SK-N-SH (cell line): ENCODE measurements around the gene UVRAG. TPM values are rescaled to one million over a fixed set of nuclear protein-coding genes. Genes with fewer than 3 reads are reported as not detected.

ENCODE experiments used
- CTCF ChIA-PET: fragments of 300-600, 350-600 bp; formaldehyde crosslinking; extraction: SDS; loops from one replicate; lab custom pipeline; 2021; lab: Yijun Ruan, JAX
- POLR2A ChIA-PET: fragments of 350-600 bp; sonication (Branson Sonifier 250); formaldehyde crosslinking; extraction: SDS; loops from one replicate; lab custom pipeline; 2020; ENCODE audit warnings: antibody characterized with exemption, inconsistent platforms; lab: Yijun Ruan, JAX
- DNase-seq: peaks from one replicate; pipeline ENCODE4 v3.0.0; 2012
- H2AFZ ChIP-seq: fragments of 200-600 bp; sonication (generic); 2 replicates; pipeline ENCODE4 v1.8.1; 2016; ENCODE audit warnings: antibody characterized with exemption, mild to moderate bottlenecking, low read depth
- H3F3A ChIP-seq: fragments of 200-600 bp; sonication (generic); replicated peaks from 2 replicates; pipeline ENCODE3; 2016; ENCODE audit warnings: antibody characterized with exemption, mild to moderate bottlenecking; ENCODE audit not compliant: insufficient read depth
- H3K27ac ChIP-seq, 2 experiments: fragments of 200-500 bp in 1 of 2; fragments of 200-600 bp in 1 of 2; sonication (Bioruptor generic) in 1 of 2; sonication (generic), shearing (Covaris generic) in 1 of 2; 2 replicates each; pipeline versions ENCODE4 v1.5.1 to v1.6.1; 2014 to 2016; ENCODE audit warnings: low read depth in 2 of 2, inconsistent platforms in 1 of 2, low read length in 1 of 2, mild to moderate bottlenecking in 1 of 2, mixed read lengths in 1 of 2
- H3K27me3 ChIP-seq: fragments of 200-600 bp; sonication (generic), shearing (Covaris generic); 2 replicates; pipeline ENCODE4 v1.6.1; 2016; ENCODE audit warnings: mixed run types; ENCODE audit not compliant: insufficient read depth
- H3K36me3 ChIP-seq, 2 experiments: fragments of 200-500 bp in 1 of 2; fragments of 200-600 bp in 1 of 2; sonication (Bioruptor generic) in 1 of 2; sonication (generic) in 1 of 2; replicated peaks in 1 of 2; 2 replicates each; pipeline versions ENCODE3 to v1.5.1; 2014 to 2016; ENCODE audit warnings: low read length in 1 of 2, mild to moderate bottlenecking in 1 of 2; ENCODE audit not compliant: insufficient read depth in 2 of 2, control insufficient read depth in 1 of 2
- H3K4me1 ChIP-seq, 2 experiments: fragments of 200-500 bp in 1 of 2; fragments of 200-600 bp in 1 of 2; sonication (Bioruptor generic) in 1 of 2; sonication (generic), shearing (Covaris generic) in 1 of 2; 2 replicates each; pipeline versions ENCODE4 v1.5.1 to v1.6.1; 2014 to 2016; ENCODE audit warnings: low read depth in 1 of 2, low read length in 1 of 2, mixed run types in 1 of 2; ENCODE audit not compliant: insufficient read depth in 2 of 2, control insufficient read depth in 1 of 2
- H3K4me2 ChIP-seq: fragments of 200-600 bp; sonication (generic), shearing (Covaris generic); 2 replicates; pipeline ENCODE4 v1.6.1; 2017; ENCODE audit warnings: mixed run types
- H3K4me3 ChIP-seq, 2 experiments: fragments of 200-500 bp in 1 of 2; fragments of 200-600 bp in 1 of 2; sonication (Bioruptor generic) in 1 of 2; sonication (generic), shearing (Covaris generic) in 1 of 2; 2 replicates each; pipeline versions ENCODE4 v1.5.1 to v1.8.1; 2014 to 2016; ENCODE audit warnings: low read depth in 2 of 2, inconsistent platforms in 1 of 2, low read length in 1 of 2, mild to moderate bottlenecking in 1 of 2, mixed read lengths in 1 of 2, moderate library complexity in 1 of 2
- H3K79me2 ChIP-seq: fragments of 200-600 bp; sonication (generic); 2 replicates; pipeline ENCODE4 v1.8.1; 2017; ENCODE audit warnings: mild to moderate bottlenecking; ENCODE audit not compliant: insufficient read depth
- H3K9ac ChIP-seq: fragments of 200-600 bp; sonication (generic); 2 replicates; pipeline ENCODE4 v1.6.1; 2017; ENCODE audit warnings: mixed run types
- H3K9me2 ChIP-seq: fragments of 200-600 bp; sonication (generic); 2 replicates; pipeline ENCODE4 v1.6.1; 2017; ENCODE audit warnings: mixed run types
- H3K9me3 ChIP-seq: fragments of 200-600 bp; sonication (generic); 2 replicates; pipeline ENCODE4 v1.6.1; 2017; ENCODE audit warnings: mixed run types, mild to moderate bottlenecking, moderate library complexity
- H4K20me1 ChIP-seq: fragments of 200-600 bp; sonication (generic); 2 replicates; pipeline ENCODE4 v1.6.1; 2017; ENCODE audit warnings: mild to moderate bottlenecking, mixed run types; ENCODE audit not compliant: insufficient read depth
- ELF1 ChIP-seq: IDR thresholded peaks from 2 replicates; pipeline ENCODE4 v1.4.0; 2012
- EP300 ChIP-seq, 2 experiments: IDR thresholded peaks; 2 replicates each; pipeline versions ENCODE4 v1.4.0 to v1.6.1; 2012; ENCODE audit warnings: borderline replicate concordance in 1 of 2, low read depth in 1 of 2, low read length in 1 of 2
- FOSL2 ChIP-seq: IDR thresholded peaks from 2 replicates; pipeline ENCODE4 v1.4.0; 2012; ENCODE audit warnings: low read depth, mild to moderate bottlenecking, moderate library complexity, borderline replicate concordance
- FOXJ3 ChIP-seq: sonication (generic); formaldehyde crosslinking; IDR thresholded peaks from 2 replicates; pipeline ENCODE4 v1.5.1; 2020; ENCODE audit warnings: mild to moderate bottlenecking, missing genetic modification reagents
- GABPA ChIP-seq: IDR thresholded peaks from 2 replicates; pipeline ENCODE4 v1.4.0; 2012; ENCODE audit warnings: low read depth, mild to moderate bottlenecking
- JUND ChIP-seq: IDR thresholded peaks from 2 replicates; pipeline ENCODE4 v1.4.0; 2012
- MXI1 ChIP-seq: IDR thresholded peaks from 2 replicates; pipeline ENCODE4 v1.6.1; 2012; ENCODE audit warnings: mild to moderate bottlenecking, low read depth, low read length, improper control_type of control experiment
- NFIC ChIP-seq: IDR thresholded peaks from 2 replicates; pipeline ENCODE4 v1.4.0; 2012; ENCODE audit warnings: borderline replicate concordance
- NRF1 ChIP-seq: IDR thresholded peaks from 2 replicates; pipeline ENCODE4 v1.6.1; 2012; ENCODE audit warnings: low read depth, mild to moderate bottlenecking, low read length
- POLR2AphosphoS5 ChIP-seq: IDR thresholded peaks from 2 replicates; pipeline ENCODE4 v1.6.1; 2012; ENCODE audit warnings: low read depth, low read length
- RAD21 ChIP-seq: IDR thresholded peaks from 2 replicates; pipeline ENCODE4 v1.6.1; 2012; ENCODE audit warnings: mild to moderate bottlenecking, low read length
- RCOR1 ChIP-seq: fragments of 150-350 bp; IDR thresholded peaks from 2 replicates; pipeline ENCODE4 v1.6.1; 2017; ENCODE audit warnings: antibody characterized with exemption, low read length
- RFX5 ChIP-seq: IDR thresholded peaks from 2 replicates; pipeline ENCODE4 v1.6.1; 2012; ENCODE audit warnings: mild to moderate bottlenecking, improper control_type of control experiment, low read length
- SMC3 ChIP-seq: IDR thresholded peaks from 2 replicates; pipeline ENCODE4 v1.6.1; 2012; ENCODE audit warnings: low read depth, low read length, improper control_type of control experiment
- TAF1 ChIP-seq: IDR thresholded peaks from 2 replicates; pipeline ENCODE4 v1.6.1; 2012; ENCODE audit warnings: low read depth, mild to moderate bottlenecking, low read length, moderate library complexity, borderline replicate concordance
- TCF12 ChIP-seq: IDR thresholded peaks from 2 replicates; pipeline ENCODE4 v1.4.0; 2012
- TEAD4 ChIP-seq: IDR thresholded peaks from 2 replicates; pipeline ENCODE4 v1.4.0; 2012; ENCODE audit warnings: mild to moderate bottlenecking, borderline replicate concordance; ENCODE audit not compliant: insufficient read depth
- YY1 ChIP-seq: IDR thresholded peaks from 2 replicates; pipeline ENCODE4 v1.4.0; 2012; ENCODE audit warnings: low read depth, mild to moderate bottlenecking
- WGBS: methylation state at CpG from one replicate; pipeline ENCODE4 v1.1.6; 2017; ENCODE audit warnings: low lambda C conversion rate; 5-methylcytosine and 5-hydroxymethylcytosine counted together
- polyA plus RNA-seq, 3 experiments: library from polyadenylated mRNA; depleted of rRNA; stranded (reverse); fragments of >200 nt; gene quantifications; 2 replicates each; pipeline ENCODE4 v1.2.3, GENCODE V29; 2012
- TF ChIP-seq, protein P1 (sequence below): fragments of 200-600 bp; sonication (generic); IDR thresholded peaks from 2 replicates; pipeline ENCODE4 v1.6.1; 2017; ENCODE audit warnings: antibody characterized with exemption, mild to moderate bottlenecking, moderate library complexity
- TF ChIP-seq, protein P2 (sequence below): fragments of 150-350 bp; IDR thresholded peaks from 2 replicates; pipeline ENCODE4 v1.6.1; 2016; ENCODE audit warnings: mild to moderate bottlenecking, low read depth, low read length
- TF ChIP-seq, protein P3 (sequence below): IDR thresholded peaks from 2 replicates; pipeline ENCODE4 v1.4.0; 2012; ENCODE audit warnings: low read depth

Gene UVRAG
- polyA plus RNA-seq, 1 of the 3 experiments (the other 2 are of a cell fraction) = 5.8 TPM

DNA sequence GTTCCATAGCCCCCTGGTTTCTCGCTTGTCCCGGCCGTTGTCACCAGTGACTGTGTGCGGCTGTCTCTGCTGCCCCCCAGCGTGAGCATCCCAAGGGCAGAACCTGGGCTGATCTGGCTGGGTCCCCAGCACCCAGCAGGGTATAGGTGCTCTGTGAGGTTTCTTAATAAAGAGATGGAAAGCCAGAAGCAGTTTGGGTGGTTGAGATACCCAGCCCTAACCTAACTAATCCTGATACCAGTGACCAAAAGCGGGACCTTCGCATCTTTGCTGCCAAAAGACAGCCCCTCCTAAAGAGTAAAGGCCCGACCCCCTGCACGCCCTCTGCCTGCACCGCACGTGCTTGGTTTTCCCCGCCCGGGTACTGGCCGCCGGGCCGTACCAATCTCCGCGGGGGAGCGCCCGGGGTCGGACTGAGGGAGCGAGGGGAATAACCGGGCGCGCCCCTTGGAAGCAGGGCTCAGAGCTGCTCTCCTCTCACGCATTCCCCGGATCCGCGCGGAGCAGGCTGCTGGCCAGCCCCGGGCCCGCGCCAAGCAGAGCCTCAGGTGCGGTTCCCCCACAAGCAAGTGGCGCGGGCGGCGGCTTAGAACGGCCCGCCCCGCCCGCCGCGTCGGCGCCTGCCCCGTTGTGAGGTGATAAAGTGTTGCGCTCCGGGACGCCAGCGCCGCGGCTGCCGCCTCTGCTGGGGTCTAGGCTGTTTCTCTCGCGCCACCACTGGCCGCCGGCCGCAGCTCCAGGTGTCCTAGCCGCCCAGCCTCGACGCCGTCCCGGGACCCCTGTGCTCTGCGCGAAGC is 46.7 kb upstream of the UVRAG start, which contains the start of gene DGAT2:
DGAT2 (plus strand) TSS at position 667 of the 797 bp plus-strand sequence. CDS start 214 bp downstream, outside the sequence.
- 6% methylated on average over 34 of the region's 66 CpGs for WGBS
- H2AFZ ChIP-seq = peak within 1 kb of the TSS; percentile 76
- no peaks in the 10 kb centered on the region for H3K9me2 ChIP-seq
- H3K4me3 ChIP-seq = peak within 1 kb of the TSS; percentile 47 to 57
- H3F3A ChIP-seq = no peaks in the 10 kb centered on the region
- H3K27ac ChIP-seq = no peak within 1 kb of the TSS; a peak in 1 of 4 replicates
- ChIA-PET POLR2A (no interaction called here), CTCF (interaction anchor here (0.7 to 1.6 kb wide), 8 partner anchors 10 to 112 kb away, joined by 3 to 5 read pairs (median 3); no protein-coding TSS in a partner anchor)
- no peaks in the 10 kb centered on the region for H4K20me1 ChIP-seq
- no peaks in the 10 kb centered on the region for H3K36me3 ChIP-seq
- H3K9me3 ChIP-seq = no peaks in the 10 kb centered on the region
- H3K27me3 ChIP-seq = peaks cover 8% of the 10 kb centered on the region
- DNase-seq = peak; percentile 93
- H3K9ac ChIP-seq = peak within 1 kb of the TSS; percentile 41; the same call in 1 of the 2 replicates
- H3K79me2 ChIP-seq = no peaks in the 10 kb centered on the region
- H3K4me1 ChIP-seq = peaks cover 5 to 11% of the 10 kb centered on the region in 2 experiments; a peak in 3 of 4 replicates
- TF ChIP-seq MXI1 (peak; percentile 73), NFIC (no peak), RCOR1 (0 out of 2 replicates have a peak, but pooled peaks have one; percentile 2), NRF1 (0 out of 2 replicates have a peak, but pooled peaks have one; percentile 16), POLR2AphosphoS5 (no peak), RAD21 (peak; percentile 49), TEAD4 (0 out of 2 replicates have a peak, but pooled peaks have one; percentile 13), TAF1 (no peak), JUND (no peak; the same call in 1 of the 2 replicates), RFX5 (no peak), EP300 (IDR thresholded peaks at IDR 0.05; ENCODE audit: borderline replicate concordance in 1 of 2, low read depth in 1 of 2, low read length in 1 of 2) (peak in 1 of 2 experiments; percentile 54; a peak in 1 of 4 replicates), ELF1 (no peak), GABPA (no peak), FOSL2 (no peak), FOXJ3 (CRISPR knock-in tag) (no peak), TCF12 (no peak), SMC3 (no peak), YY1 (no peak)
- TF ChIP-seq, protein P1, sequence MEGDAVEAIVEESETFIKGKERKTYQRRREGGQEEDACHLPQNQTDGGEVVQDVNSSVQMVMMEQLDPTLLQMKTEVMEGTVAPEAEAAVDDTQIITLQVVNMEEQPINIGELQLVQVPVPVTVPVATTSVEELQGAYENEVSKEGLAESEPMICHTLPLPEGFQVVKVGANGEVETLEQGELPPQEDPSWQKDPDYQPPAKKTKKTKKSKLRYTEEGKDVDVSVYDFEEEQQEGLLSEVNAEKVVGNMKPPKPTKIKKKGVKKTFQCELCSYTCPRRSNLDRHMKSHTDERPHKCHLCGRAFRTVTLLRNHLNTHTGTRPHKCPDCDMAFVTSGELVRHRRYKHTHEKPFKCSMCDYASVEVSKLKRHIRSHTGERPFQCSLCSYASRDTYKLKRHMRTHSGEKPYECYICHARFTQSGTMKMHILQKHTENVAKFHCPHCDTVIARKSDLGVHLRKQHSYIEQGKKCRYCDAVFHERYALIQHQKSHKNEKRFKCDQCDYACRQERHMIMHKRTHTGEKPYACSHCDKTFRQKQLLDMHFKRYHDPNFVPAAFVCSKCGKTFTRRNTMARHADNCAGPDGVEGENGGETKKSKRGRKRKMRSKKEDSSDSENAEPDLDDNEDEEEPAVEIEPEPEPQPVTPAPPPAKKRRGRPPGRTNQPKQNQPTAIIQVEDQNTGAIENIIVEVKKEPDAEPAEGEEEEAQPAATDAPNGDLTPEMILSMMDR = 0 out of 2 replicates have a peak, but pooled peaks have one; percentile 7
- TF ChIP-seq, protein P2, sequence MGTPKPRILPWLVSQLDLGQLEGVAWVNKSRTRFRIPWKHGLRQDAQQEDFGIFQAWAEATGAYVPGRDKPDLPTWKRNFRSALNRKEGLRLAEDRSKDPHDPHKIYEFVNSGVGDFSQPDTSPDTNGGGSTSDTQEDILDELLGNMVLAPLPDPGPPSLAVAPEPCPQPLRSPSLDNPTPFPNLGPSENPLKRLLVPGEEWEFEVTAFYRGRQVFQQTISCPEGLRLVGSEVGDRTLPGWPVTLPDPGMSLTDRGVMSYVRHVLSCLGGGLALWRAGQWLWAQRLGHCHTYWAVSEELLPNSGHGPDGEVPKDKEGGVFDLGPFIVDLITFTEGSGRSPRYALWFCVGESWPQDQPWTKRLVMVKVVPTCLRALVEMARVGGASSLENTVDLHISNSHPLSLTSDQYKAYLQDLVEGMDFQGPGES = no peak
- TF ChIP-seq, protein P3, sequence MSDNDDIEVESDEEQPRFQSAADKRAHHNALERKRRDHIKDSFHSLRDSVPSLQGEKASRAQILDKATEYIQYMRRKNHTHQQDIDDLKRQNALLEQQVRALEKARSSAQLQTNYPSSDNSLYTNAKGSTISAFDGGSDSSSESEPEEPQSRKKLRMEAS = peak; percentile 99
- peak within 1 kb of the TSS; percentile 82 for H3K4me2 ChIP-seq
